ENCODE measurements around the gene KCNQ1. TPM values are rescaled to one million over a fixed set of nuclear protein-coding genes. Genes with fewer than 3 reads are reported as not detected.

The KCNQ1 gene
- total RNA-seq, 2 donors from 2014 or later = 4.4 to 25.3 TPM

DNA sequence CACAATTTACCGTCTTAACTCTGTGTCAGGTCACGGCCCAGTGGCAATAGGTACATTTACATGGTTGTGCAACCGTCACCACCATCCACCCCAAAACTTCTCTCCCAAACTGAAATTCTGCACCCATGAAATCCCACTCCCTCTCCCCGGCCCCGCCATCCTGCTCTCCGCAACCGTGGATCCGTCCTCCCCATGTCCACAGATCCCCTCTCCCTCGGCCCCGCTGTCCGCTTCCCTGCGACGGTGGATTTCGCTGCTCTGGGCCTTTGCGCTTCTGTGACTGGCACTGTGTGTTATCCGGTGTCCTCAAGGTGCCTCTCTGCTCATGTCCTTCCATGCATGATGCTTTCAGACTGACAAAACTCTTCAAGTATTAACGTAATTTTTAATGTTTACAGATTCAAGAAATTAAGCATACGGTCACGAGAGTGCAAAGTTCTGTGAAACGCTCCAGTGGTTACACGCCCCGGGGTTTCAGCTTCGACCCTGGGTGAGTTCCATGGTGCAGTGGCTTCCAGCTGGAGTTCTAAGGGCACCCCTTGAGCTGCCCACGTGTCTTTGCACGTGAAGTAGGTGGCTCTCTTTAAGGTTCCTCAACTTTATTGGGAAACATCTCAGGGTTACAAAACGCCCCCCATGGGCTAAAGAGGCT, 76.4 kb downstream of the KCNQ1 start:
- H3K36me3 ChIP-seq = no peaks in the 10 kb centered on the region
- no peak overlapping the region for H3K4me3 ChIP-seq
- no peaks in the 10 kb centered on the region for H3K4me1 ChIP-seq (ENCODE audit: control insufficient read depth in 1 of 2, low read depth in 2 of 2)
- ATAC-seq (ENCODE audit: insufficient number of reproducible peaks, low FRiP score, low read depth) (no peak), DNase-seq (ENCODE audit: low spot score) (no peak)
- no peak overlapping the region for H3K27ac ChIP-seq
- H3K27me3 ChIP-seq (replicated peaks; ENCODE audit: insufficient read depth) = no peaks in the 10 kb centered on the region
- no peaks in the 10 kb centered on the region for H3K9me3 ChIP-seq
- TF ChIP-seq CTCF (IDR thresholded peaks at IDR 0.05) = no peak

- ATAC-seq (ENCODE audit: insufficient number of reproducible peaks, low FRiP score, low read depth) (no peak), DNase-seq (ENCODE audit: low spot score) (no peak)
- Histone ChIP-seq H3K36me3 (no peaks in the 10 kb centered on the region), H3K4me1 (ENCODE audit: control insufficient read depth in 1 of 2, low read depth in 2 of 2) (no peaks in the 10 kb centered on the region), H3K9me3 (no peaks in the 10 kb centered on the region), H3K4me3 (no peak overlapping the region), H3K27ac (no peak overlapping the region), H3K27me3 (replicated peaks; ENCODE audit: insufficient read depth) (no peaks in the 10 kb centered on the region)
- TF ChIP-seq CTCF (IDR thresholded peaks at IDR 0.05) = no peak
Observed at GRCh38 chr11:2521733-2522630, 77.2 kb downstream of the KCNQ1 start.

GRCh38 chr11:2522631-2523255, 77.9 kb downstream of the KCNQ1 start:
- ATAC-seq (ENCODE audit: insufficient number of reproducible peaks, low FRiP score, low read depth) = no peak
- no peak overlapping the region for H3K4me3 ChIP-seq
- no peaks in the 10 kb centered on the region for H3K9me3 ChIP-seq
- H3K36me3 ChIP-seq = no peaks in the 10 kb centered on the region
- H3K27me3 ChIP-seq (replicated peaks; ENCODE audit: insufficient read depth) = no peaks in the 10 kb centered on the region
- no peak overlapping the region for H3K27ac ChIP-seq
- DNase-seq (ENCODE audit: low spot score) = no peak
- TF ChIP-seq CTCF (IDR thresholded peaks at IDR 0.05) = no peak
- H3K4me1 ChIP-seq (ENCODE audit: control insufficient read depth in 1 of 2, low read depth in 2 of 2) = no peaks in the 10 kb centered on the region

DNA sequence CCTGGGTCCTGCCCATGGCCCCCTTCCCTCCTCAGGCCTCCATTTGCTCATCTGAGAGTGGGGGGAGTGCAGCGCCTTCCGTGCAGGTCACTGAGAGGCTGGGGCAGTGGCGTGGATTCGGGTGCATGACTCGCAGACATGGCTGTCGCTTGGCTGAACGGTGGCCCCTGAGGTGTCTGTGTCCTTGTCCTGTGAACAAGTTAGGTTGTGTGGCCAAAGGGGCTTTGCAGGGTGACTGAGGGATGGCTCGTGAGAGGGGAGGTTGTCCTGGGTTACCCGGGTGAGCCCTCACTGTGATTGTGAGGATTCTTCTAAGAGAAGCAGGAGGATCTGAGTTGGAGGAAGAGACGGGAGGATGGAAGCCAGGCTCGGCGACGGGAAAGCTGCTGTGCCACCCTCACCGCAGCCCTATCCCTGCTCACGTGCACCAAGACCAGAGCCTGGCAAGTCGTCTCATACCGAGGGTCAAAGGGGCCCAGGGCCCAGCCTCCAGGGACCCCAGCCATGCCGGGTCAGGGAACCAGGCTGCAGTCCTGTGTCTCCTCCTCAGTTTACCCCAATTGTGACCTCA, 79.1 kb downstream of the KCNQ1 start:
- Histone ChIP-seq H3K27ac (no peak overlapping the region), H3K9me3 (no peaks in the 10 kb centered on the region), H3K4me1 (ENCODE audit: control insufficient read depth in 1 of 2, low read depth in 2 of 2) (no peaks in the 10 kb centered on the region), H3K27me3 (replicated peaks; ENCODE audit: insufficient read depth) (no peaks in the 10 kb centered on the region), H3K36me3 (no peaks in the 10 kb centered on the region), H3K4me3 (no peak overlapping the region)
- DNase-seq (ENCODE audit: low spot score) = no peak
- TF ChIP-seq CTCF (IDR thresholded peaks at IDR 0.05) = no peak
- ATAC-seq (ENCODE audit: insufficient number of reproducible peaks, low FRiP score, low read depth) = no peak
